Measurements from ENCODE around the gene PBRM1.

PBRM1 gene

DNA sequence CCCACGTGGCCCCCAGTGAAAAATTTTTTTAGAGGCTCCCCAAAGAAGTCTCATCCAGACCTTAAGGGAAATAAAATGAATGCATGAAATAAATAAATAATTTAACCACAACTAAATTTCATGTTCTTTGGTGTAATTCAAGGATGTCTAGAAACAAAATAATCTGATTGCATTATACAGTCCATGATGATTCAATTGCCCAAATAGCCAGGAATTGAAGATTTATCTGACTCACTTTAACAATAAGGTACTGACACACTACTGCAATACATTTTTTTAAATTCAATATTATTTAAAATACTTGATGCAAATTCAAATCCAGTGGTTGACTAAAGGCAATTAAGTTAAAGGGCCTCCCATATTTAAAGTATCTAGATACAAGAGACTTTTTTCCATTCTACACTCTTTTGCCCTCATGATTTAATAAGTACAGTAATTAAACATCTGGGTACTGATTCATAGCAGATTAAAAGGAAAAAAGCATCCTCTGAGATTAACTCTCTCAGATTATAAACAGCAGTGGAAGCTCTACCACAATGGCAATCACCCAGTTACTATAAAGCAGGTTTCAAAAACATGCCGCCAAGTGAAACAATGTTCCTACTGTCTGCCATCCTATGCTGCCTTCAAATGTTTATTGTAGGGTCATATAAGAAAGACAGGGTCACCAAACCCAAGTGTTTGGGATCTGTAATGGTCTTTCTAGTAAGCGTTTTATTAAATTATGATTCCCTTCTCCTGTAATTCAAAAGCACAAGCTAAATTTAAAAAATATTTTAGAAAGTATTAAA lies 139.4 kb downstream of the PBRM1 start:
- H3K27ac Mint-ChIP-seq = peak overlapping the region in 1 of 2 donors; percentile 40
- no peak for ATAC-seq

GRCh38 chr3:52544937-52545336 lies 140.8 kb downstream of the PBRM1 start:
- Mint-ChIP-seq H3K27me3 (no peaks in the 10 kb centered on the region), H3K9me3 (no peaks in the 10 kb centered on the region), H3K4me1 (peaks cover 8% of the 10 kb centered on the region), H3K27ac (peak overlapping the region; percentile 27 to 75), H3K4me3 (no peak overlapping the region)
- DNase-seq = no peak
- no peak for ATAC-seq

More for the DNA sequence above, 139.4 kb downstream of the PBRM1 start:
- Mint-ChIP-seq H3K9me3 (no peaks in the 10 kb centered on the region), H3K4me3 (no peak overlapping the region), H3K27me3 (no peaks in the 10 kb centered on the region), H3K4me1 (peaks cover 8% of the 10 kb centered on the region)
- no peak for DNase-seq

DNA sequence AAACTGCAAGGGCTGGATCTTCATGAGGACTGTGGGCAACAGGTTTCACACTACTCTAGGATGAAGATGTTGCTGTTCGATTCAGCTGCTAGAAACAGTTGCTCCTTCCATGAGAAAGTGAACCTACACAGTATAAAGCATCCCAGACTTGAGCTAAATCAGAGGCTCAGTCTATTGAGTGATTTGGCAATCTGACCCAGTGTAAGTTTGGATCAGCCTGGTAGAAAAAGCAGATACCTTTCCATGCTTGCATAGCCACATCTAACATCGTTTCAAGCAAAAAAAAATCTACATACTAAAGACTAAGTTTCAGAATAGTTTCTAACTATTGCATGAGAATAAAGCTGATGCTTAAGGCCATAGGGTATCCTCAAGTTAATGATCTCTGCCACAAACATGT lies 144.7 kb downstream of the PBRM1 start:
- no peaks in the 10 kb centered on the region for H3K27me3 Mint-ChIP-seq
- no peak overlapping the region for H3K27ac Mint-ChIP-seq
- no peaks in the 10 kb centered on the region for H3K9me3 Mint-ChIP-seq
- no peak for ATAC-seq
- peaks cover 42% of the 10 kb centered on the region for H3K4me1 Mint-ChIP-seq
- no peak overlapping the region for H3K4me3 Mint-ChIP-seq
- no peak for DNase-seq

DNA sequence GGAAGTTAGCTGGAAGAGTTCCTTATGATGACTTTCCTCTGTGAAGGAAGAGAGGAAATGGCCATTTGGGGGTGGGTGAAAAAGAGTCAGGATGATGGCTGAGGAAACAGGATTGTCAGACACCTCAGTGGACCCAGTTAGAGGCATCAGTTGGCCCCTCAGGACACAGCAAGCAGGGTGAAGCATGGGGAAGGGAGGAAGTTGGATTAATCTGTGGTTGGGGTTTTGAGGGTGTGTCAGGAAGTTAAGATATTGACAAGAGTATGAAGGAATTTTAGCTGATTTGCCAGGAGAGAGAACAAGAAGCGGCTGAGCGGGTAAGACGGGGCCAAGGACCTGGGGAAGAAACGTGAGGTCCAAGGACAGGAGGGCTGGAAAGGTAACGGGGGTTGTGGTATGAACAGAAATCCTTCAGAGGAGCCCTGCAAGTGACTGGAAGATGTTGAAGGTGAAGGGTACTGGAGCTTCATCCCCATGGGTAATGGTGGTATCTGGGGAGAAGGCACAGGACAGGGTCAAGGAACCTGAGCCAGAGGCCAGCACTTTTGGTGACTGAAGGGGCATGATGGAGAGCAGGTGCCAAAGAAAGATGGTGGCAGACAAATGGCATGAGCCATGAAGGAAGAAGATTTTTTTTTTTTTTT lies 146.6 kb downstream of the PBRM1 start:
- Mint-ChIP-seq H3K4me1 (peaks cover 52% of the 10 kb centered on the region), H3K9me3 (no peaks in the 10 kb centered on the region), H3K4me3 (peak overlapping the region; percentile 24 to 34), H3K27me3 (no peaks in the 10 kb centered on the region), H3K27ac (peak overlapping the region; percentile 14 to 30)
- DNase-seq (no peak), ATAC-seq (no peak)

DNA sequence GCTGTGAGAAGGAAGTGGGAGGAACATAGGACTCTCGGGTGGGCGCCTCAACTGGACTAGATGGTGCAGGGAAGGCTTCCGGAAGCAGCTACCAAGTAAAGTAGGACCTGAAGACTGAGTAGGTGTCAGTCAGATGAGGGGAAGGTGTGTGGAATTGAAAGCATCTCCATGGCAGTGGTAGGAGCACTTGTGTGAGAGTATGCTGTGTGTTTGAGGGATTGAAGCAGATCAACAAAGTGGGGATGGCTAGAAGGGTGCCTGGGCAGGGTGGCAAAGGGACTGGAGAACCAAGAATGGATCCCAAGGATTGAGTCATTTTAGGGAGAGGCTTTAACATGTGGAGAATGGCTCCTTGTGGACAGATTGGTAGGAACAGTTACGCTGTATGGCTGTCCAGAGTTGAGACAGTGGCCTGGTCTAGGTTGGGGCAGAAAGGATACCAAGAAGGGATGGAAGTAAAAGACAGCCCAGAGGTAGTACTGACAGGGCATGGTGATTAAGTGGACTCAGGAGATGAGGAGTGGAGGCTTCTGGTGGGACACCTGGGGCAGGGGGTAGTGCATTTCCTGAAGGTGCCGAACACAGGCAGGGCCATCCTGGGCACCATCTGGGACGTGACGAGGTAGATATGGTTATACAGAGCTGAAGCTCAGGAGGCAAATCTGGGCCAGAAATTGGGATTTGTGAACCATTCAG lies 147.8 kb downstream of the PBRM1 start:
- DNase-seq (no peak), ATAC-seq (no peak)
- peak overlapping the region; percentile 94 to 97 for H3K4me3 Mint-ChIP-seq
- no peaks in the 10 kb centered on the region for H3K9me3 Mint-ChIP-seq
- no peaks in the 10 kb centered on the region for H3K27me3 Mint-ChIP-seq
- H3K27ac Mint-ChIP-seq = peak overlapping the region; percentile 30 to 59
- peaks cover 55% of the 10 kb centered on the region for H3K4me1 Mint-ChIP-seq

DNA sequence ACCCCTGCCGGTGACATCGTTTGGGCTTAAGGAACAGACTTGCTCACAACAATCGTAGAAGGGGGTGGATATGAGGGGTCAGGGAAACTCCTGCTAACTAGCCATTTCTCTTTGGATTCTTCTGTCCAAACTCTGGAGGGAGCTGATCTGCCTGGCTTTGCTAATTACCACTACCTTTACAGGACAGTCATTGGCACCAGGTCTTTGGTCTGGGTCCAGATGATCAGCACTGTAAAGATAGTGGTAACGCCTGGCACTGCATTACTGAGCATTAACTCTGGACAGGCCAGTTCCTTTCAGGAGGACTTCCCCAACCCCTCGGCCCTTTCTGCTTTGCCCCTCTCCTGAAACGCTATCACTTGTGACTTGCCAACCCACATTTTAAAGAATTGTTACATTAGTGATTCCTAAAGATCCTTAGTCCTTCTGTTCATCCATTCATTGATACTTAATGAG lies 148.5 kb downstream of the PBRM1 start:
- Mint-ChIP-seq H3K27me3 (no peaks in the 10 kb centered on the region), H3K9me3 (no peaks in the 10 kb centered on the region), H3K4me1 (peaks cover 62% of the 10 kb centered on the region), H3K27ac (peak overlapping the region; percentile 98 to 99), H3K4me3 (peak overlapping the region; percentile 94 to 97)
- ATAC-seq (no peak), DNase-seq (no peak)

GRCh38 chr3:52536369-52537164 lies 149.1 kb downstream of the PBRM1 start, which contains the start of gene UQCC5:
TSS of gene UQCC5 (plus strand) at chr3:52536605. CDS start at chr3:52536756, 151 bp downstream.
- Mint-ChIP-seq H3K4me1 (peaks cover 67% of the 10 kb centered on the region), H3K9me3 (no peaks in the 10 kb centered on the region), H3K27me3 (no peaks in the 10 kb centered on the region), H3K4me3 (peak within 1 kb of the TSS; percentile 94 to 97), H3K27ac (peak within 1 kb of the TSS; percentile 98 to 99)
- ATAC-seq (peak; percentile 92), DNase-seq (peak; percentile 98 to 99)

GRCh38 chr3:52536112-52536368 lies 149.7 kb downstream of the PBRM1 start:
- Mint-ChIP-seq H3K27ac (peak overlapping the region; percentile 33 to 55), H3K4me1 (peaks cover 67% of the 10 kb centered on the region), H3K27me3 (no peaks in the 10 kb centered on the region), H3K4me3 (peak overlapping the region; percentile 94 to 97), H3K9me3 (no peaks in the 10 kb centered on the region)
- DNase-seq = no peak
- no peak for ATAC-seq

GRCh38 chr3:52535411-52536111 lies 150.2 kb downstream of the PBRM1 start:
- Mint-ChIP-seq H3K9me3 (no peaks in the 10 kb centered on the region), H3K4me1 (peaks cover 67% of the 10 kb centered on the region), H3K27me3 (no peaks in the 10 kb centered on the region), H3K27ac (no peak overlapping the region), H3K4me3 (peak overlapping the region; percentile 94 to 97)
- ATAC-seq (no peak), DNase-seq (peak in 1 of 2 donors; percentile 9)

- ATAC-seq = no peak
- no peaks in the 10 kb centered on the region for H3K27me3 Mint-ChIP-seq
- peak in 1 of 2 donors; percentile 13 for DNase-seq
- peaks cover 63% of the 10 kb centered on the region for H3K4me1 Mint-ChIP-seq
- H3K4me3 Mint-ChIP-seq = peak overlapping the region; percentile 84 to 91
- H3K27ac Mint-ChIP-seq = peak overlapping the region; percentile 57 to 85
- no peaks in the 10 kb centered on the region for H3K9me3 Mint-ChIP-seq
Observed at GRCh38 chr3:52534281-52535183, 151.2 kb downstream of the PBRM1 start.

- H3K4me1 Mint-ChIP-seq = peaks cover 55% of the 10 kb centered on the region
- H3K4me3 Mint-ChIP-seq = peak within 1 kb of the TSS; percentile 84 to 91
- H3K27me3 Mint-ChIP-seq = no peaks in the 10 kb centered on the region
- H3K27ac Mint-ChIP-seq = peak within 1 kb of the TSS; percentile 57 to 85
- ATAC-seq = peak; percentile 56
- H3K9me3 Mint-ChIP-seq = no peaks in the 10 kb centered on the region
- DNase-seq = peak; percentile 72 to 74
Observed at GRCh38 chr3:52533623-52534280, 152.0 kb downstream of the PBRM1 start, which contains the start of gene NT5DC2. TSS of gene NT5DC2 (minus strand) at chr3:52533857. CDS start at chr3:52533737, 120 bp downstream.

GRCh38 chr3:52532838-52533622 lies 152.7 kb downstream of the PBRM1 start:
- peak overlapping the region in 1 of 2 donors; percentile 81 for H3K27ac Mint-ChIP-seq
- ATAC-seq = peak; percentile 5
- H3K4me1 Mint-ChIP-seq = peaks cover 48% of the 10 kb centered on the region

GRCh38 chr3:52532517-52532837 lies 153.2 kb downstream of the PBRM1 start:
- no peak for ATAC-seq
- H3K27ac Mint-ChIP-seq = peak overlapping the region in 1 of 2 donors; percentile 81
- DNase-seq = no peak

More at GRCh38 chr3:52532838-52533622, 152.7 kb downstream of the PBRM1 start:
- Mint-ChIP-seq H3K9me3 (no peaks in the 10 kb centered on the region), H3K27me3 (no peaks in the 10 kb centered on the region), H3K4me3 (peak overlapping the region; percentile 71 to 90)
- DNase-seq = peak; percentile 35 to 36

More at GRCh38 chr3:52532517-52532837, 153.2 kb downstream of the PBRM1 start:
- Mint-ChIP-seq H3K4me3 (peak overlapping the region; percentile 71 to 90), H3K27me3 (no peaks in the 10 kb centered on the region), H3K9me3 (no peaks in the 10 kb centered on the region), H3K4me1 (peaks cover 42% of the 10 kb centered on the region)
